Activated naive CD4-positive, alpha-beta T cell treated with Interleukin-2 at 50 U/mL for 16 hours (primary cell): Measurements from ENCODE around the gene TMEM201.
A peak's percentile ranks its signal among the peaks of the same experiment; 100 is the strongest.
"Not testable (repeated sequence)": the region's sequence is repeated elsewhere in the genome, so short reads cannot be mapped to it uniquely, and the experiment has no call there.

Experiments
- DNase-seq: peaks from one replicate; pipeline ENCODE4 v3.0.0-alpha.2; 2020

TMEM201 gene

DNA sequence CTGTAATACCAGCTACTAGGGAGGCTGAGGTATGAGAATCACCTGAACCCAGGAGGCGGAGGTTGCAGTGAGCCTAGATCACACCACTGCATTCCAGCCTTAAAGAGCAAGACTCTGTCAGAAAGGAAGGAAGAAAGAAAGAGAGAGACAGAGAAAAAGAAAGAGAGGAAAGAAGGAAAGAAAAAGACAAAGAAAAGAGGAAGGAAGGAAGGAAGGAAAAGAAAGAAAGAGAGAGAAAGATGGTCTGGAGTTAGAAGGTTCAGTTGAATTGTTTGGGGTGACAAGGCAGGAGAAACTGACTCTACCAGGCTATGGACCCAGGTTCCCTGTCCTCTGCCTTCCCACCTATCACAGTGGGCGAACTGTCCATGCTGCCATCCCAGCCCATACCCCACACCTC, 35.4 kb downstream of the TMEM201 start:
- DNase-seq = no peak

DNA sequence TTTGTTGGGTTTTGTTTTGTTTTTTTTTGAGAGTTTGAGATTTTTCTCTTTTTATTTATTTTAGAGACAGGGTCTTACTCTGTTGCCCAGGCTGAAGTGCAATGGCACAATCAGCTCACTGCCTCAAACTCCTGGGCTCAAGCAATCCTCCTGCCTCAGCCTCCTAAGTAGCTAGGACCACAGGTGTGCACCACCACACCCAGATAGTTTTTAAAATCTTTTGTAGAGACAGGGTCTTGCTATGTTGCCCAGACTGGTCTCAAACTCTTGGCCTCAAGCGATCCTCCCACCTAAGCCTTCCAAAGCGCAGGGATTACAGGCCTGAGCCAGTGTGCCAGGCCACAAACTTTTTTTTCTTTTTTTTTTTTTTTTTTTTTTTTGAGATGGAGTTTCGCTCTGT, 36.3 kb downstream of the TMEM201 start:
- not testable (repeated sequence) for DNase-seq

GRCh38 chr1:9626201-9626608, 37.5 kb downstream of the TMEM201 start:
- peak; percentile 19 for DNase-seq

DNA sequence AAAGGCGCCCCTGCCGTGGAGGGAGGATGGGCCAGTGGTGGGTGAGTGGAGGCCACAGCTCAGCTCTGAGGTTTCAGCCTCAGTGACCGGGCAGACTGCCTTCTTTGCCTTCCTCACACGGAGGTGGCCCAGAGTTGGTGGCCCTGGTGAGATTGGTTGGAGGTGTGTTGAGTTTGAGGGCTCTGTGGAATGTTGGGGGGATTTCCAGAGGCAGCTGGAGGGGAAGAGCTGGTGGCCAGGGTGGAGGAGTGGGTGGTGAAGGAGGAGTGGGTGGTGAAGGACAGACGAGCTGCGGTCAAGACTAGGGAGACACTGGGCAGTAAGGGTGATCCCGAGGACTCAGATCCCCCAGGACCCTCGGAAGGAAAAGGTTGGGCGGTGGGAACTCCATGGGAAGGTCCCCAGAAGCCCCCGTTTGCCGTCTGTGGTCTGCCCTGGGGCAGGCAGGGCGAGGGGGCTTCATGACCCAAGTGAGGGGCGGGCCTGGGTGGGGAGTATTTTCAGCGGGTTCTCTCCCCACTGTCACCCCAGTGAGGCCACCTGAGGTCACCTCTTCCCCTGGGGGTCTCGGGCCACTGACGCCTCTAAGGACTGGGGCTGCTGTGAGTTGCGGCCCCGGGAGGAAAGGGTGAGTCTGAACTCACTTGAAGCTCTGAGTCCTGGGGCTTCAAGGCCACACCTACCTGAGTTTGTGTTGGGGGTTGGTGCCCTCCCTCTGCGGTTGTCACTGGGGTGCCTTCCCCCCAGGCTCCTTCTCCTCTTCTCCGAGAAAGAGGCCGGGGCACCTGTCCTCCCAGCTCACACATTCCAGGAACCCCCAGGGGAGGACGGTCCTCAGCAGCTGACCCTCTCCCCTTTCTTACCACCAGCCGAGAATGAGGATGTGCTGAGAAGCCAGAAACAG, 40.1 kb downstream of the TMEM201 start:
- peak; percentile 68 for DNase-seq

DNA sequence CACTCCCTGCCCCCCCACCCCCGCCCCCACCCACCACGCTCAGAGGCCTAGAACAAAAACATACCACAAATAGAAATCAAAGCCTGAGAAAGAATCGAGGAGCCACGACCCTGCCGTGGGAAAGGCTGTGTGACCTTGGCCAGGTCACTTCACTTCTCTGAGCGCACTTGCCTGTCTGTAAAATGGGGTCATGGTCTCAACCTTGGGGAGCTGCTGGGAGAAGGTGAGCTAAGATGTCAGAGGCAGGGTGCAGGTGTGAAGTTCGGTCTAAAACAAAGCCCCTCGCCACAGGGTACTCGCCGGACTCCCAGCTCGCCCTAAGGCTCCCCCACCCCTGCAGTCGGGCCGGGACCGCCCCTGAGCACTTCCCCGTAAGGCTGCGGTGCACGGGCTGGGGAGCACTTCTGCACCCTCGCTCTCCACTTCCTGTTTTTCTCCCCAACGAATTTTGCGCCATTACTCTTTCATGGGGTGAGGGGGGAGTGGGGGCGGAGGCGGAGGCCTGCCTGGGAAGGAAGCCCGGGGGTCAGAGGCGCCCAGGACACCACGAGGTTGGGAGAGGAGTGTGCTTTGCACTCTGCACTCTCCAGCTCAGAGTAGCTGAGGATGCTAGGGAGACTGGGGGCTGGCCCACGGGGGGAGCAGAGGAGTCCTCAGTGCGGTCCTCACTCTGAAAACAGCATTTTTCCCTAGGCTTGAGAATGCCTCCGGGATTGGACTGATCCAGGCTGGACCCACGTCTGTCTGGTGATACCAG, 40.9 kb downstream of the TMEM201 start:
- peak; percentile 74 for DNase-seq

DNA sequence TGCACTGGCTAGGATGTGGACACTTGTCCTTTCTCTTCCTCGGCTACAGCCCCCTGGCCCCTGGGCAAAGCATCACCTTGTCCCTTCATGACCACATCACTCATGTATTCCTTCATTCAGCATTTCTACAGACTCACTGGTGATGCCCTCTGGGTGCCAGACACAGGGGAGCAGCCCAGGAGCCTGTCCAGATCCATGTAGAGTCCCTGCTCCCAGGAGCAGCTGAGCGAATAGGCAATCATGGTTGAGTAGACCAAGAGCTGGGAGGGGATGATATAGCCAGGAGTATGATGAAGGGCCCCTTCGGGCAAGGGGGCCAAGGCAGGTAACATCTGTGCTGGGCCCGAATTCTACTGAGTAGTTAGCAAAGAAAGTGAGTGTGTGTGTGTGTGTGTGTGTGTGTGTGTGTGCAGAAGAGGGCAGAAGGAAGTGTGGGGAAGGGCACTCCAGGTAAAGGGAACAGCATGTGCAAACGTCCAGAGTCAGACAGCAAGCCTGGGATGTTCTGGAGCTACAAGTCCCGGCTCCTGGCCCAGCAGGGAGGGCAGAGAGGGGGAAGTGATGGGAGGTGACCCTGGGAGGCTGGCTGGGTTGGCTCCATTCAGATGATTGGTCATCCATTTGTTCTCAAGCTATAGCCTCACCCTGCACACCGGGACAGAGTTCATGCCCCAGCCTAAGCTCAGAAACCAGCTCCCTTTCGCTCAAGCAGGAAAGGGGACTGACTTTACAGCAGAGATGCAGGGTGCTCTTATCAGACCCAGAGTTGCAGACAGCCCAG, 41.8 kb downstream of the TMEM201 start:
- peak; percentile 5 for DNase-seq

- DNase-seq = no peak
Measured at GRCh38 chr1:9631613-9632012, 42.9 kb downstream of the TMEM201 start.

DNA sequence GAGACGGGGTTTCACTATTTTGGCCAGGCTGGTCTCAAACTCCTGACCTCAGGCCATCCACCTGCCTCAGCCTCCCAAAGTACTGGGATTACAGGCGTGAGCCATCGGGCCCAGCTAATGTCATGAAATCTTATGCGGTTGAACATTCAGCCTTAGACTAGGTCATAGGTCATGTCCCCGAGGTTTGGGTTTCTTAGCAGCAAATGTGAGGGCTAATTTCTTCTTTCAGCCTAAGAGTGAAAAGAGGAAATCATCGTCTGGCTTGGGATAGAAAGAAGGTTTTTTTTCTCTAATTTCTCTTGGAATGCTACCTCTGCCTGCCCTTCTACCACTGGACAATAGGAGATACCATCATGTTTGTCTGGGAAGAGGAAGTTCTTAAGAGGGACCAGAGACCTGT, 44.8 kb downstream of the TMEM201 start:
- no peak for DNase-seq

DNA sequence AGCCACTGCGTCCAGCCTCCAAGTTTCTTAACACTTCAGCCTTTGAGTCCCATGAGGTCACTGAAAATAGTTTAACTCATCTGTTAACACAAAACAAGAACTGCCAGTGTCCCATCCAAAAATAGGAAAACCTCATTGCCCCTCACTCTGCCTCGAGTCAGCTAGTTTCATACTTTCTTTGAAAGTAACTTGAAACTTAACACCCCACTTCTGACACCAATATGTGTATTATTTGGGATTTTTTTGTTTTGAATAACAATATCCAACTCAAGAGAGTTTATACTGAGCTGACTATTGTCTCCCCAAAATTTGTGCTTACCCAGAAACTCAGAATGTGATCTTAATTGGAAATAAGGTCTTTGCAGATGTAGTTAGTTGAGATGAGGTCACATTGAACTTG, 45.9 kb downstream of the TMEM201 start:
- DNase-seq = no peak

GRCh38 chr1:9639227-9639626, 50.5 kb downstream of the TMEM201 start:
- no peak for DNase-seq

- DNase-seq = peak; percentile 28
Measured at GRCh38 chr1:9643351-9644256, 54.9 kb downstream of the TMEM201 start.

DNA sequence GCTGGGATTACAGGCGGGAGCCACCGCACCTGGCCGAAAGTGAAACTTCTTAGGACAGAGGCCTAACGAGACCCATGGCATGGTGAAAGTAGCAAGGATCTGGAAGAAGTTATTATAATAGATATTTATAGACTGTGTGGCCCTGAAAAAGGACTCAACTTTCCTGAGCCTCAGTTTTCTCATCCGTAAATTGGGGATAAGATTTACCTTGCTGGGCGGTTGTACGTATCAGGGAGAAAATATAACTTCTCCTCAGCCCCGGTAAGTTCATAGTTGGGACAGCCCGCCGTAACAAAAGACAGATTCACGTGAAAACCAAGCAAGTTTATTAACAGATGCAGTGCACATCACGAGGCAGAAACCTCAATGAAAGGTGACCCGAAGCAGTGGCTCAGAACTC, 57.3 kb downstream of the TMEM201 start:
- DNase-seq = no peak

DNA sequence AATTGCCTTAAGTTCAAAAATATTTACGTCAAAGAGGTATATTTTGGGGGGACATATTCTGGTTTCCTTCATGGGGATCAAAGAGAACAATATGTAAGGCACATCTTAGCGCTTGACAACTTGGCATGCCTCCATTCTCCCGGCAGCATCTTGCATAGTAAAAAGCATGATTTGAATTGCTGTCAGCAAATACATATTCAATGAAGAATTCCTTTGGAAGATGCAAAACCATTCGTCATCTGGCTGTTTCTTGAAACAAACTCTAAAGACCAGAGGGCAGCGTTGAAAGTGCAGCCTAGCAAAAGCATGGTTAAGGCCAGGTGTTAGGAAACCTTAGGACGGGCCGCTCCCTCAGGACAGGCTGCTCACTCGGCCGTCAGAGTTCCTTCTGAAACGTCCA, 59.5 kb downstream of the TMEM201 start:
- DNase-seq = no peak

DNA sequence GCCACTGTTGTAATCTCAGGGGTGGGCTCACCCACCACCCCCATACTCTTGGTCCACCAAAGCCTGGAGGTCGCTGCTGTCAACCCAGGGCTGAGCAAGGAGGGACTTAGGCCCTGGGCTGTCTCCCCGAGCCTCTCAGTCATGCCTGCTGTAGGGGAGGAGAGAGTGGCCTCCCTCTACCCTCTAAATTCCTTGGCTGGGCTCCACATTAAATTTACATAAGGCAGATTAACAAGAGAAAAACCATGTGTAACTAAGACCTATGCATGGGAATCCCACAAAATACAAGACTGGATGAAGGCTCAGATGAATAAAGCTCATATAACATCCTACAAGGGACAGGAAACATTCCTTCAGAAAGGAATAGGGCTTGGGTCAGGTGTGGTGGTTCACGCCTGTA, 61.1 kb downstream of the TMEM201 start:
- DNase-seq = no peak

DNA sequence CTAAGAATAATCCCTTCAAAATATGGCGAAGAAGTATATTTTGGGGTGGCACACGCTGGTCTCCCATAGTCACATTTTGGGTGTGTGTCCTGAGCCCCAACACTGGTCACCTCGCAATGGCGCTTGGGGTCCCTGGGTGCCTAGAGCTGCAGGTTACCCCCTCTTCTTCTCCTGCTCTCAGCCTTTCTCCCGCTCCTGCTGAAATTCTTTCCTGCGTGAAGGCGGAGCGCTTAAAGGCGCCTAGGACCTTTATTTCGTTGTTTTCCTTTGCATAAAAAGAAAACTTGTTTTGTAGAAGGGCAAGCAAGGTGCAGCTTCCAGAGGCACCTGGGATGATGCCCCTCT, 62.5 kb downstream of the TMEM201 start:
- DNase-seq = no peak

- DNase-seq = peak; percentile 57
Measured at GRCh38 chr1:9651565-9652378, 63.1 kb downstream of the TMEM201 start, which contains the start of gene PIK3CD. PIK3CD (plus strand) TSS chr1:9651731; CDS start chr1:9710456, 58,725 bp downstream.

DNA sequence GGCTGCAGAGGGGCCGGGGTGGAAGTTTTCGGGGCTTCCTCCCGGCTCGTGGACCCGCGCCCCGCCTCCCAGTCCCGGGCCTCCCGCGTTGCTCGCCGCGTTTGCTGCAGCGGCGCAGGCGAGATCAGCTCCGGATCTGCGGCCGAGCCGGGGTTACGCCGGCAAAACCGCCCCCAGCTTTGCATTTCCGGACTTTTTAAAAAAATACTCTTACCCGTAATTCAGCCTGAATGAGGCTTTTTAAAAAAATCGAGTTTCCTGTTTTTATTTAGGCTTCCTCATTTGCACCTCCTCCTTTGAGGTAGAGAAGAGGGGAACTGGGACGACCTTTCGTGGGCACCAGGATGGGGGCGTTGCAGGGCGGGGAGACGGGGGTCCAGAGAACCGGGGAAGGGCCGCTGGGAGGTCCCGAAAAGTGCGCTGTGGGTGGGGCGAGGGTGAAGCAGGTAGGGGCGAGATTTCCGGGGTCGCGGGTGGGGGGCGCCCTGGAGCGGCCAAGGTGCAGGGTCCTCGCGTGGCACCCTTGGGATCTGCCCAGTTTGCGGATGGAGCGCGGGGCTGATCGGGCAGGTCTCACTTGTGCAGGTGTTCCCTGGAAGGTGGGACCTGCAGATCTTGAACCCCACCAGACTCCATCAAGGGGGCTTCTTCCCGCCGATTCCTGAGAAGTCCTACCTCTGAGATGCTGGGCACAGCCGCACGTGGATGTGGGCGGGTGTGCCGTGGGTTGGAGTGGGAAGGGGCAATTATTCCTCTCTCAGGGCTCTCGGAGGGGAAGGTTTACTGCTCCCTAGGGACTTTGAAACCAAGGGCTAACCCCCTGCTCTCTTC, 63.9 kb downstream of the TMEM201 start:
- DNase-seq = peak; percentile 67

GRCh38 chr1:9653210-9653490, 64.4 kb downstream of the TMEM201 start:
- DNase-seq = peak; percentile 5

DNA sequence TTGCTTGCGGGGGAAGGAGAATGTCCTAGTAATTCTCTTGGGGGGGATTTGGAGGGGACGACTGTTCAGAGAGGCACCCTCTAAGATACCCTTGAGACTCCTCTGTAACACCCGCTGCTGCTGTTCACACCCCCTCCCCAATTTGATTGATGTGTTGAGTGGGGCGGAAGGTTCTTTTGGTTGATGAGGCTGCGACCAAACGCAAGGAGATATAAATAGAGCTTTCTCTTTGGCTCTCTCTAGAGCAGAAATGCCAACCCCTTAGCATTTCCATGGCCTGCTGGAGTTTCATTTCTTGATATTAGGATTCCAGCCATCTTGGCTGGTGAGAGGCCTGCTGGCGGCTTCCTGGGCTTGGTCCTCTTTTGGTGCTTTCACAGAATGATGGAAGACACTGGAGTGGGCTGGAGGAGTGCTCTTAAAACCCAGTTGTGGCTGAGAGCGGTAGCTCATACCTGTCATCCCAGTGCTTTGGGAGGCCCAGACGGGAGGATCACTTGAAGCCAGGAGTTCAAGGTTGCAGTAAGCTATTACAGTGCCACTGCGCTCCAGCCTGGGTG, 64.9 kb downstream of the TMEM201 start:
- DNase-seq = peak; percentile 52
